Medulla oblongata (tissue), 1 donor: ENCODE measurements around the gene HEXB.
A peak's percentile ranks its signal among the peaks of the same experiment; 100 is the strongest.
"Not testable (repeated sequence)": the region's sequence is repeated elsewhere in the genome, so short reads cannot be mapped to it uniquely, and the experiment has no call there.

Source experiments
- DNase-seq: peaks from one replicate; pipeline ENCODE4 v3.0.0-alpha.2; 2015; ENCODE audit errors: extremely low spot score

HEXB gene

DNA sequence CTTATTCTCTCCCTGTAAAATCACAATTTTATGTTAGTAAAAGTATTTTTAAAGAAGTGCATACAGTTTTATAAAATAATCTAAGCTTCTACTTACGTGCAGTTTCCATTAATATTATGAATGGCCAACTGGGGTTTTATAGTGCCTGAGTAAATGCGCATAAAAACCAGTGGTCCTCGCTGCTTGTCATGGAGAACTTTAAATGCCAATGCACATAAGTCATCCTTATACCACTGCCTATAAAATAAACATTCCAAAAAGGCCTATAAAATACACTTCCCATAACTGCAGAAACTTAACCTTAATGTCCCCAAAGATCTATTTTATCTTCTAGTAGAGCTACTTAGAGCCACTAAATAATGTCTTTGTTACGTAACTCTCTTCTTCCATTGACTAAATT lies 53.4 kb downstream of the HEXB start:
- DNase-seq = no peak

DNA sequence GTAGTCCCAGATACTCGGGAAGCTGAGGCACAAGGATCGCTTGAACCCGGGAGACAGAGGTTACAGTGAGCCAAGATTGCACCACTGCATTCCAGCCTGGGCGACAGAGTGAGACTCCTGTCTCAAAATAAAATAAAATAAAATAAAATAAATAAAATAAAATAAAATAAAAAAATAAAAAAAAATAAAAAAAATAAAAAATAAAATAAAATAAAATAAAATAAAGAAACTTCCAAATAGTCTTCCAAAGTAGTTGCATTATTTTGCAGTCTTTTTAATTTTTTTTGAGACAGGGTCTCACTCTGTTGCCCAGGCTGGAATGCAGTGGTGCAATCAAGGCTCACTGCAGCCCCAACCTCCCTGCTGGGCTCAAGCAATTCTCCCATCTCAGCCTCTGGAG lies 63.7 kb downstream of the HEXB start:
- not testable (repeated sequence) for DNase-seq

DNA sequence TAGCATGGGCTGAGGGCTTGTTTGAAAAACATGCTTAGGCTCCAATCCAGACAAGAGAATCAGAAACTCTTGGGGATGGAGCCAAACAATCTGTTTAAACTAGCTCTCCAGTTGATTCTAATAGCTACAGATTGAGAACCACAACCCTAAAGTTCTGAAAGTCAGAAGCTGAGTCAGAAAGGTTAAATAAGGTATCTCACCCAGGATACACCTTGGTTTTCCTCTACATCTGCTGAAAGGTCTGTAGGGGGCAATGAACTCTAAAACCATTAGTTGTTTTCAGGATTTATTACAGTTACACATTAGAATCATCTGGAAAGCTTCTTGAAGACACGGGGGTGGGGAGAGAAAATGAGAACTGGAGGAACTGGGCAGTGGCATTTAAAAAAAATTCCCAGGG lies 76.2 kb downstream of the HEXB start:
- no peak for DNase-seq

DNA sequence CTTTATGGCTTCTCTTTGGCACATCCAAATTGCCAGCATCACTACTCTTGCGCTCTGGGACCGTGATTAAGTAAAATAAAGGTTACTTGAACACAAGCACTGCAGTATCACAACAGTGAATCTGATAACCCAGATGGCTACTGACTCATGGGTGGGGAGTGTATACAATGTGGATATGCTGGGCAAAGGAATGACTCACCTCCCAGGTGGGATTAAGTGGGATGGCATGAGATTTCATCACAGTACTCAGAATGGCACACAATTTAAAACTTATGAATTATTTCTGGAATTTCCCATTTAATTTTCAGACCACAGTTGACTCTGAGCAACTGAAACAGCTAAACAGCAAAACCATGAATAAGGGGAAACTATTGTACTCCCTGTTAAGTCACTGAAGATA lies 77.6 kb downstream of the HEXB start:
- no peak for DNase-seq

DNA sequence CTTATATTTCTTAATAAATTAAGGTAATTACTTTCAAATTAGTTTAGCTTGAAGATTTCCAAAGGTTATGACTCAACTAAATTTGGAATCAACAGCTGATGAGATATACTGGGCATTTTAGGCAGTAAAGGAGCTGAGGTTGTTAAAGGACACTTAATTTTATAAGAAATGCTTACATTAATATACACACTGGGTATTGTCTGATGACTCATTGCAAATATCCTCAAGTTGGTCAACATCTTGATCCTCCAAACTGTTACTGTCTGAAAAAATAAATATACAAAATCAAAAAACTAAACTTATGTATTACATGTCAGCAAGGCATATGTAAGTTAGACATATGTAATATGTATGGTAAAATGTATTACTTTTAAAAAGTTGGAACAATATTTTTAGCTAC lies 78.5 kb downstream of the HEXB start:
- no peak for DNase-seq

DNA sequence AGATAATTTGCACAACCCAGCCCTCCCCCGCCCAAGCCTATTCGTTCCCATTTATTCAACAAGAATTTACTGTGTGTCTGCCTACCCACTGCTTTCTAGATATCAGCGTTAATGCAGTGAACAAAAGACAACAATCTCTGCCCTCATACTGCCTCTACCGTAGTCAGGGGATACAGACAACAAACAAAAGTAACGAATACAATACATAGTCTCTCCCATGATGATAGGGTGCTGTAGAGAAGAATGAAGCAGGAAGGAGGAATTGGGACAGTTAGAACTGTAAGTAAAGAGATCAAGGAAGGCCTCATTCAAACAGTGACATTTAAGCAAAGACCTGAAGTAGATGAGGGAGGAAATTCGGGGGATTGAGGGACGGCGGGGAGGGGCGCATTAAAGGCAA lies 80.2 kb downstream of the HEXB start:
- no peak for DNase-seq

DNA sequence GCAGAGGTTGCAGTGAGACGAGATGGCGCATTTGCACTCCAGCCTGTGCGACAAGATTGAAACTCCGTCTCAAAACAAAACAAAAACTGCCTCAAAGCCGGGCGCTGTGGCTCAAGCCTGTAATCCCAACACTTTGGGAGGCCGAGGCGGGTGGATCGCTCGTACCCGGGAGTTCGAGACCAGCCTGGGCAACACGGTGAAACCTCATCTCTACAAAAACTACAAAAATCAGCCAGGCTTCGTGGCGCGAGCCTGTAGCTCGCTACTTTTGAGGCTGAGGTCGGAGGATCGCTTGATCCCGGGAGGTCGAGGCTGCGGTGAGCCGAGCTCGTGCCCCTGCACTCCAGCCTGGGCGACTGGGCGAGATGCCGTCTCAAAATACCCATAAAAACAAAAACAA lies 80.9 kb downstream of the HEXB start:
- DNase-seq = no peak

DNA sequence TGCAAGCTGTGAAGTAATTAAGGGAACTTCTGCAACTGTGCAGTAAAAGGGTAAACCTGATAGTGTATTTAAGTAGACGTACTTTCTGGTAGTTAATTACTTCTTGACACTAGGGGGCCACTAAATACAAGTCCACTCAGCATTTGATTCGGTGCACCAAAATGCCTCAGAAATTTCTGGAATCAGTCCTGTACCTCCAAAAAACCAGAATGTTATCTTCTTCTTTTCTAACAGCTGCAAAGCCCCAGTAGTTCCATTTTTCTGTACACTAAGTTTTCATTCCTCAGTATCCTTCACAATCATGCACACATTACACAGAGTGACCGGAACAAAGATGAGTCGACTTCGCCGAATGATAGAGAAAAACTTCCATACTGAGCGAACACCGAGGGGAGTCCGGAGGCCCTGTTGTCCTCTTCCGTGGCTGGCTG lies 81.4 kb downstream of the HEXB start:
- DNase-seq = peak; percentile 73

DNA sequence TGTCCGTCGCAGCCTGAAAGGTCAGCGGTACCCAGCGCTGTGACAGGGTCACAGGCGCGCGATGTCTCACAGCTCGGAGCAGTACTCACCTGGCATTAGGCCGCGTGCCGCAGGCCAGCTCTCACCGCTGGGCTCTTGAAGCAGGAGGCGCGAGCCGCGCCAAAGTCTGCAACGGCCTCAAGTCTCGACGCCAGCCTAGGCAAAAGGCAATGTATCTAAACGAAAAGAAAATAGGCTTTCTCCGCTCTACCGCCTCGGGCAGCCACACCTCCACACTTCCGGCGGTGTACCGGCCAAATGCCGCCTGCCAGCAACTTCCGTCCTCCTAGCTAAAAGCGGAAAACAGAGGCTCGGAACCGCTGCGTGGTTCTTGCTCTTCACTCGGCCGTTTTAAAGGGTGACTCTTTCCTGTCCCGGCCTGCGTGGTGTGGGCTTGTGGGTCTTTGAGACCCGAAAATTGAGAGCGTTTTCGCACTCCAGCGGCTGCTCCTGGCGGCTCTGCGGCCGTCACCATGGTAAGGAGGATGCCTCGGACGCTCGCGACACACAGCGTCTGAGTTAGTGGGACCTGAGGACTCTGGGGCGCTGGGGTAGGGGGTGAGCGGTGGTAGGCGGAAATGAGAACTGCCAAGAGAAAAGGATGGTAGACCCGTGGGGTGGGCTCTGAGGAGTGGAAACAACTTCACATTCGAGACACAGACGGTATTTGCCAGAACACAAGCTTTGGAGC lies 82.0 kb downstream of the HEXB start, which contains the start of the genes GFM2 and NSA2:
TSS of gene GFM2 (minus strand) at position 269 of the 730 bp plus-strand sequence. CDS start 3,375 bp downstream, outside the sequence.
TSS of gene NSA2 (plus strand) at position 401 of the 730 bp plus-strand sequence. CDS start at position 513, 112 bp downstream.
- peak; percentile 96 for DNase-seq

DNA sequence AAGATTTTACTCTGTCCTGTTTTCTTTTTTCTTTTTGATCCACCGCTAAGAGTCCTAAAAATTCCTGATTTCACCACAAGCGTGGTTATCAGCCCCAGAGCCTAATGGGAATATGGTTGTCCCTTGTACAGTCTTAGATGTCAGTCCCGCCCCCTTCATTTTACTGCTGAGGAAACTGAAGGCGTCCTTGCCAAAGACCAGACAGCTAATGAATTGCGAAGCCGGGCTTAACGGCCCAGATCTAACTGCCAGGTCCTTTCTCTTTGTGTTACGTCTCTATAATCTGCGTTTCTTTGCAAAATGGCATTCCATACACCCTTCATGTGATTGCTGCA lies 82.5 kb downstream of the HEXB start:
- no peak for DNase-seq
